Stomach (tissue), 9 donors: ENCODE measurements around the gene SMARCA5. TPM values are rescaled to one million over a fixed set of nuclear protein-coding genes. Genes with fewer than 3 reads are reported as not detected.
A peak's percentile ranks its signal among the peaks of the same experiment; 100 is the strongest.

Experiments
- DNase-seq, 2 donors: peaks; one replicate each; pipeline versions ENCODE4 v3.0.0 to v3.0.0-alpha.2; 2013 to 2019
- H3K27ac ChIP-seq, 5 donors: fragments of 200-600 bp in 4 of 5; sonication (generic) in 4 of 5; one replicate each; pipeline ENCODE4 v1.5.1; 2013 to 2019; ENCODE audit warnings: mild to moderate bottlenecking in 1 of 5, moderate library complexity in 1 of 5
- H3K27me3 ChIP-seq, 3 donors: fragments of 200-600 bp; sonication (generic); one replicate each; pipeline ENCODE4 v1.5.1; 2017 to 2019; ENCODE audit warnings: mixed run types in 1 of 3
- H3K36me3 ChIP-seq, 4 donors: fragments of 200-600 bp; sonication (generic); 1 replicate in 3 of 4; 2 replicates in 1 of 4; pipeline ENCODE4 v1.5.1; 2016 to 2019
- H3K4me1 ChIP-seq, 4 donors: fragments of 200-600 bp; sonication (generic); one replicate each; pipeline ENCODE4 v1.5.1; 2016 to 2019
- H3K4me3 ChIP-seq, 4 donors: fragments of 200-600 bp; sonication (generic) in 3 of 4; one replicate each; pipeline ENCODE4 v1.5.1; 2016 to 2019; ENCODE audit warnings: mild to moderate bottlenecking in 1 of 4
- H3K9me3 ChIP-seq, 4 donors: fragments of 200-600 bp; sonication (generic); one replicate each; pipeline ENCODE4 v1.5.1; 2016 to 2019
- CTCF ChIP-seq, 7 experiments: fragments of 450-650 bp in 4 of 7; fragments of 200-600 bp in 3 of 7; sonication (generic) in 3 of 7; IDR thresholded peaks; one replicate each; pipeline ENCODE4 v1.5.1; 2016 to 2019; ENCODE audit warnings: antibody characterized with exemption in 7 of 7, control low read depth in 2 of 7, mild to moderate bottlenecking in 1 of 7
- EP300 ChIP-seq: sonication (generic); formaldehyde crosslinking; IDR thresholded peaks from one replicate; pipeline ENCODE4 v1.6.1; 2017; ENCODE audit warnings: antibody characterized with exemption
- POLR2A ChIP-seq, 4 donors: fragments of 450-650 bp; IDR thresholded peaks; one replicate each; pipeline ENCODE4 v1.6.1; 2016; ENCODE audit warnings: antibody characterized with exemption in 4 of 4, control low read depth in 2 of 4, mild to moderate bottlenecking in 1 of 4, moderate library complexity in 1 of 4
- POLR2AphosphoS5 ChIP-seq, 3 donors: sonication (generic); formaldehyde crosslinking; IDR thresholded peaks; one replicate each; pipeline ENCODE4 v1.6.1; 2016; ENCODE audit warnings: antibody characterized with exemption in 3 of 3
- WGBS, 5 donors: extraction: QIAGEN DNeasy Blood & Tissue Kit in 3 of 5; methylation state at CpG; one replicate each; pipeline versions ENCODE4 v1.1.5 to v1.1.7; 2013 to 2018; 5-methylcytosine and 5-hydroxymethylcytosine counted together
- intact Hi-C: fragments of 100-400 bp; cut with DNase I; formaldehyde crosslinking; loops from one replicate; pipeline ENCODE4 v1.15.1; 2023; ENCODE audit warnings: low total_unique reads
- polyA plus RNA-seq, 3 donors: library from polyadenylated mRNA; stranded (reverse); fragments of 200-250 nt; gene quantifications; one replicate each; pipeline ENCODE4 v1.2.3, GENCODE V29; 2013
- total RNA-seq, 5 donors: library from RNA; depleted of rRNA; stranded (reverse); fragments of >200 nt; gene quantifications; one replicate each; pipeline versions ENCODE4 v1.1.0 to v1.2.3, GENCODE V29; 2014 to 2016
- donor health status: healthy with polysubstance abuse.
- donor health status: Bipolar disorder and iron deficiency.
- donor health status: healthy.

The SMARCA5 gene
- total and polyA plus RNA-seq, 8 donors, result 10.3 to 78.0 (median 17.3) TPM

- no peak for TF ChIP-seq POLR2A (IDR thresholded peaks at IDR 0.05)
- peak in 5 of 7 experiments; percentile 27 to 67 (median 31) for TF ChIP-seq CTCF (IDR thresholded peaks at IDR 0.05)
- peak in 1 of 3 donors; percentile 36 for TF ChIP-seq POLR2AphosphoS5 (IDR thresholded peaks at IDR 0.05)
- no peak for TF ChIP-seq EP300
- peak overlapping the region; percentile 55 to 68 (median 60) for H3K4me3 ChIP-seq
- intact Hi-C loops, result no loop called here
Measured at GRCh38 chr4:143558823-143559756, 45.6 kb downstream of the SMARCA5 start.

GRCh38 chr4:143559757-143560147 lies 46.2 kb downstream of the SMARCA5 start:
- Histone ChIP-seq H3K27ac (peak overlapping the region in 3 of 5 donors; percentile 53 to 67 (median 65)), H3K9me3 (no peaks in the 10 kb centered on the region), H3K4me1 (peaks cover 0 to 22% (median 17%) of the 10 kb centered on the region in 4 donors), H3K27me3 (no peaks in the 10 kb centered on the region), H3K4me3 (peak overlapping the region; percentile 55 to 68 (median 60)), H3K36me3 (peaks cover 0 to 12% (median 6%) of the 10 kb centered on the region in 4 donors)
- WGBS, 5 donors, result 48 to 70% (median 56%) methylated on average over 11 to 17 of the region's 17 CpGs
- TF ChIP-seq EP300 (no peak), POLR2AphosphoS5 (IDR thresholded peaks at IDR 0.05) (no peak), POLR2A (IDR thresholded peaks at IDR 0.05) (no peak), CTCF (IDR thresholded peaks at IDR 0.05) (no peak)
- no peak for DNase-seq
- intact Hi-C loops, result no loop called here

More at GRCh38 chr4:143558823-143559756, 45.6 kb downstream of the SMARCA5 start:
- Histone ChIP-seq H3K27ac (peak overlapping the region; percentile 53 to 67 (median 61)), H3K9me3 (no peaks in the 10 kb centered on the region), H3K4me1 (peaks cover 0 to 22% (median 17%) of the 10 kb centered on the region in 4 donors), H3K27me3 (no peaks in the 10 kb centered on the region), H3K36me3 (peaks cover 0 to 19% (median 12%) of the 10 kb centered on the region in 4 donors)
- DNase-seq, result peak; percentile 78 to 93
- 1 to 11% (median 2%) methylated on average over 36 to 57 of the region's 57 CpGs for WGBS, 5 donors

- intact Hi-C loops, result no loop called here
- Histone ChIP-seq H3K4me1 (peaks cover 0 to 10% (median 5%) of the 10 kb centered on the region in 4 donors), H3K27ac (no peak overlapping the region), H3K9me3 (no peaks in the 10 kb centered on the region), H3K4me3 (no peak overlapping the region), H3K27me3 (no peaks in the 10 kb centered on the region), H3K36me3 (no peaks in the 10 kb centered on the region)
- WGBS, 5 donors, result 78 to 91% (median 85%) methylated on average over 2 of the region's 2 CpGs
- TF ChIP-seq EP300 (no peak), POLR2AphosphoS5 (IDR thresholded peaks at IDR 0.05) (no peak), POLR2A (IDR thresholded peaks at IDR 0.05) (no peak), CTCF (IDR thresholded peaks at IDR 0.05) (no peak)
- DNase-seq, result no peak
Measured at GRCh38 chr4:143564472-143564871, 51.0 kb downstream of the SMARCA5 start.

- intact Hi-C loops, result no loop called here
- peaks cover 0 to 6% (median 0%) of the 10 kb centered on the region in 4 donors for H3K36me3 ChIP-seq
- H3K27me3 ChIP-seq, result no peaks in the 10 kb centered on the region
- no peak overlapping the region for H3K27ac ChIP-seq
- no peak overlapping the region for H3K4me3 ChIP-seq
- no peaks in the 10 kb centered on the region for H3K4me1 ChIP-seq
- no peaks in the 10 kb centered on the region for H3K9me3 ChIP-seq
- DNase-seq, result no peak
- no peak for TF ChIP-seq POLR2AphosphoS5 (IDR thresholded peaks at IDR 0.05)
- TF ChIP-seq POLR2A (IDR thresholded peaks at IDR 0.05), result no peak
- TF ChIP-seq EP300, result no peak
- no peak for TF ChIP-seq CTCF (IDR thresholded peaks at IDR 0.05)
Measured at GRCh38 chr4:143575331-143575730, 61.8 kb downstream of the SMARCA5 start.
